NCI-H1694 treated with DMSO at 0.1 percent for 48 hours (cell line): ENCODE measurements around the gene DVL2.
"Not testable (repeated sequence)": the region's sequence is repeated elsewhere in the genome, so short reads cannot be mapped to it uniquely, and the experiment has no call there.

Experiments
- DNase-seq: peaks from one replicate; lab custom pipeline; 2025; lab: John Stamatoyannopoulos, UW

DVL2 gene

DNA sequence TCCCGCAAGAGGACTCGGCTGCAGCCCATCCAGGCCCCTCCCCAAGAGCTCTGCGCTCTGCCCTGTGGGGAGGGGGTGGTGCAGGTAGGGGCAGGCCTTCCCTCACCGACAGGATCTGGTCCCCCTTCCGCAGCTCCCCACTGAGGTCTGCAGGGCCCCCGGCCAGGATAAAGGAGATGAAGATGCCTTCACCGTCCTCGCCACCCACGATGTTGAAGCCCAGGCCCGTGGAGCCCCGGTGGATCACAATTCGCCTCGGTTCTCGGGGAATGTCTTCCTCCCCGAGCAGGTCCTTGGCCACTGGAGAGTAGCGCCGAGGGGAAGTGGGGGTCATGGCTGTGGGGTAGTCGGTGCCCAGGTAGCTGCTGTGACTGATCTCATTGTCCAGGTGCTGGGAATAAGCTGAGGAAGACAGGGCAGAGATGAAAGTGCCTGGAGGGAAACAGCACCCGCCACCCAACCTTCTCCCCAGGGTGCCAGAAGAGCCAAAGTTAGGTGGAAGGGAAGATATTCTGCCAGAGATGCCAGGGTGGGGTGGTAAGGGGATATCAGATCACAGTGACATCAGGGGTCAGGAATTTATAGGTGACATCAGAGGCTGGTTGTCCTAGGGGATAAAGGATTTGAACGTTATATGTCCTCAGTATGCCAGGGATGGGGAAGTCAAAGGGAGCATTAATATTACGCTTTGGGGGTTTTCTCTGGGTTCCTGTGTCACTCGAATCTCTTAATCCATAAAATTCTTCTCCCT lies 37.5 kb downstream of the DVL2 start:
- DNase-seq = no peak

GRCh38 chr17:7195971-7196370 lies 38.3 kb downstream of the DVL2 start:
- no peak for DNase-seq

DNA sequence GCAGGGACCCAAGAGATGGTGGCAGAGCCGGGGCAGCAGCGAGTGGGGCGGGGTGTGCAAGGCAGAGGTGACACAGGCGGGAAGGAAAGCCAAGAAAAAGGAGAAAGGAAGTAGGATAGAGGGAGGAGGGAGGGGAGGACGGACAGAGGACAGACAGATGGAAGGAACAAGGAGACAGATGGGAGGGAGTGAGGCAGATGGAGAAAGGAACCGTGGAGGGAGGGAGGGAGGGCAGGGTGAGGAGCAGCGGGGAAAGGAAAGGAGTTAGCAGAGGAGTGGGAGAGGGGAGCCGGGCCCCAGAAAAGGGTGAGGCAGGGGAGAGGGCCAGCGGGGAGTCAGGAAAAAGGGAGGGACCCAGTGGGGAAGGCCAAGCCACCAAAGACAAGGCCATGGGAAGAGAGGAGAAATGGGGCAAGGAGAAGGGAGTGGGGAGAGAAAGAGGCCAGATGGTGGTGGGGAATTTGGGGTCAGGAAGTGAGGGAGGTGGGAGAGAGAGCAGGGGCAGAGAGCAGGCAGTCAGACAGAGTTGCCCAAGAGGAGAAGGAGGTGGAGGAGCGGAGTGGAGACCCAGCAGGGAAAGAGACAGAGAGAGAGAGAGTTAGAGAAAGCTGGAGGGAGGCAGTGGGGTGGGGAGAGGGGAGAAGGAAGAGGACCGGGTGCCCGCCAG lies 41.9 kb downstream of the DVL2 start:
- peak; percentile 66 for DNase-seq

- DNase-seq = peak; percentile 77
Observed at GRCh38 chr17:7191571-7192270, 42.6 kb downstream of the DVL2 start.

DNA sequence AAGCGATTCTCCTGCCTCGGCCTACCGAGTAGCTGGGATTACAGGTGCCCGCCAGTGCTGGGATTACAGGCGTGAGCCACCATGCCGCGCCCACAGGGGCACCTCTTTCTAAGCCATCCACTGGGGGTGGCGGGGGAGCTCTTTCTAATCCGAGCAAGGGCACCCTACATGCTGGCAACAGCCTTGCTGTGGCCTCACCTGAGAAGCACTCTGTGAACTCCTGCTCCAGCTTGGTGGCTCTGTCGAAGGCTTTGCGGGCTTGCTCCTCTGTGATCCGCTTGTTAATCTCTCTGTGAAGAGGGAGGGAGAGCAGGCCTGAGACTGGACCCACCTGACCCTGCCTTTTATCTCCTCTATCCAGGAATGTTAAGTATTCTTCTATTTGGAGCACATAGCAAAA lies 43.2 kb downstream of the DVL2 start:
- DNase-seq = no peak

DNA sequence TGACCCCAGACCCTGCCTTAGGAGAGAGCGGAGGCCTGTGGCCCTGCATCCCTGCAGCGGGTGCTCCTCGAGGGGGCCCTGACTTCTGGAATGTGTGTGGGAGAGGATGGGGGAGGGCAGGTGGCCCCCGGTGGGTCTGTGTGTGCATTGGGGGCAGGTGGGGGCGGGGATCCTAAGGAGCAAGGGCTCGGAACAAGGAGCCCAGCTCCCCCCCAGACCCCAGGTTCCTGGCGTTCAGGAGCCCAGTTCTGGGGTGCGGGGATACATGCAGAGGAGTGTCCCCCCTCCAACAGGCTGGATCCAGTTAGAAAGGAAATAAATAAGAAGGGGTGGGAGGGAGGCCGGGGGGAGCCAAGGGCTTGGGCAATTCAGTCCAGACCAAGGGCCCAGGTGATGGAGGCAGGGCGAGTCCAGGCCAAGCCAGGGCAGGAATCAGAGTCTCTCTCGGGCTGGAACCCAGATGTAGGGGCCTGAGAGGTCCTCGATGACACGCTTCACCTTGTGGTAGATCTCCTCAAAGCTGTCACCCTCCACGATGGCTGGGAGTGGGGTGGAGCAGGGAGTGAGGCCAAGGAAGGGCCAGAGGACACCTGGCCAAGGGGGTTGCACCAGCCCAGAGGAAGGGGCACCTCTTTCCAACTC lies 43.9 kb downstream of the DVL2 start:
- no peak for DNase-seq

DNA sequence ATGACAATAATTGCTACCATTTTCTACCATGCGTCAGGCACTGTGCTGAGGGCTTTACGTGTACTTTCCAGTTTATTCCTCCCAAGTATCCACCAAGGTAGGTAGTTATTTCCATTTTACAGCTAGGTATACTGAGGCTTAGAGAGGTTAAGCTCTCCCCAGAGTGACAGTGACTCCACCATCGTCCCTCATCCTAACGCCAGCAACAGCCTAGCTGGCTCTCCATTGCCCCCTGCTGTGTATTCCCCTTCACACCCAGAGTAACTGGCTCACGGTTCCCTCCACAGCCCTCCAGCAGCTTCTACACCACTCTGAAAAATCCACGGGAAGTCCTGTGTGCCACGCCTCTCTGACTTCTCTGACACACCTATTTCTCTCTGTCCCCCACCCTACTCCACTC lies 48.1 kb downstream of the DVL2 start:
- DNase-seq = no peak

DNA sequence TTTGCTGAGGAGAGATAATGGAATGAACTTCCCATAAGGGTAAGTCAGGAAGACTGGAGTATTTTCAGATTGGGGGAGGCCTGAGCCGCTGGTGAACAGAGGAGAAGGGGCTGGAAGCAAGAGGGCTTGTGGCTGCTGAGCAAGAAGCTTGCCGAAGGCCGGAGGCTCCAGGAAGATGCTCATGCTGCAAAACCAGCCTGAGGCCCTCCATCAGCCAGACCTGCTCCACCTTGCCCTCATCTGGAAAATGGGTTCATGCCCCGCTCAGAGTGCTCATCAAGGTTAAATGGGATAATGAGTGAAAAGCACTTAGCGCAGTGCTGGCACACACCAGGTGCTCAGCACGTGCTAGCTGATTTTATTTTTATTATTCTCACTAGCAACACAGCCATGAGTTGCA lies 49.7 kb downstream of the DVL2 start:
- DNase-seq = no peak

DNA sequence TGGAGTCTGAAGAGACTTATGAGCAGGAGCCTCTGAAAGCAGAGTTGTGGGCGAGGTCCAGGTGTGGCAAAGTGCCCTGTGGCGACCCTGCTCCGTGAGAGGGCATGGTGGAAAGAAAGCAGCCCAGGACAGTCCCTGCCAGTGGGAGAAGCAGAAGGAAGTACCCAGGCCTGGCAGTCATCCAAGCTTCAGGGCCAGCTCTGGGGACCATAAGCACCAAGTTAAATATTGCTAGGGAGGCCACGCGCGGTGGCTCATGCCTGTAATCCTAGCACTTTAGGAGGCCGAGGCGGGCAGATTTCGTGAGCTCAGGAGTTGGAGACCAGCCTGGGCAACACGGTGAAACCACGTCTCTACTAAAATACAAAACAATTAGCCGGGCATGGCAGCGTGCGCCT lies 50.2 kb downstream of the DVL2 start:
- no peak for DNase-seq

DNA sequence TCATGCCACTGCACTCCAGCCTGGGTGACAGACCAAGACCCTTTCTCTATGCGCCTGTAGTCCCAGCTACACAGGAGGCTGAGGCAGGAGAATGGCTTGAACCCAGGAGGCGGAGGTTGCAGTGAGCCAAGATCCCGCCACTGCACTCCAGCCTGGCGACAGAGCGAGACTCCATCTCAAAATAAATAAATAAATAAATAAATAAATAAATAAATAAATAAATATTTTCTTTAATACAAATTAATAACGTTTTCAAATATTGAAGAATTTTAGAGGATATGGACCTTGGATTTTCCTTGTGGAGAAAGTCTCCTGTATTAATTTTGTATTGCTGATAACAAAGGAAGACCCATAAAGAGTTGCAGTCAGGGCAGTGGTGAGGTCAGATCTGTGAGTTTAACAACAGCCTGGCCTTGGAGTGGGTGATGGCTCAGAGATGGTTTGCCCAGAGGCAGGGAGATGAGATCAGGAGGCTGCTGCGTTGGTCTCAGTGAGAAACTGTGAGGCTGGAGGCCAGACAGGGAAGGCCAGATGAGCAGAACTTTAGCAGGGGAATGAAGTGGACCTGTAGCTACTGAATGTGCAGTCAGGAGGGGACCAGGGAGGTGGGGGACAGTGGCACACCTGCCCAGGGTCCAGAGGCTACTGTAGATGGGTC lies 50.8 kb downstream of the DVL2 start:
- no peak for DNase-seq

DNA sequence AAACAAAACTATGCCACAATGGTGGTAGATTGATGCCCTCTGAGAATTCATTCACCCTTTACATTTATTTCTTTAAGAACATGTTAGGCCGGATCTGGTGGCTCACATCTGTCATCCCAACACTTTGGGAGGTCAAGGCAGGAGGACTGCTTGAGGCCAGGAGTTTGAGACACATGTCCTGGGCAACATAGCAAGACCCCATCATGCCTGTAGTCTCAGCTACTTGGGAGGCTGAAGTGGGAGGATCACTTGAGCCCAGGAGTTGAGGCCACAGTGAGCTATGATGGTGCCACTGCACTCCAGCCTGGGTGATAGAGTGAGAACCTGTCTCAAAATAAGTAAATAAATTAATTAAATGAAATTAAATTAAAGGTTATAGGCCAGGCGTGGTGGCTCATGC lies 52.2 kb downstream of the DVL2 start:
- DNase-seq = not testable (repeated sequence)

GRCh38 chr17:7179317-7180254 lies 54.7 kb downstream of the DVL2 start, which contains the start of gene ASGR1:
TSS of gene ASGR1 (minus strand) at chr17:7179370. CDS start at chr17:7178563, 807 bp downstream.
- DNase-seq = no peak

DNA sequence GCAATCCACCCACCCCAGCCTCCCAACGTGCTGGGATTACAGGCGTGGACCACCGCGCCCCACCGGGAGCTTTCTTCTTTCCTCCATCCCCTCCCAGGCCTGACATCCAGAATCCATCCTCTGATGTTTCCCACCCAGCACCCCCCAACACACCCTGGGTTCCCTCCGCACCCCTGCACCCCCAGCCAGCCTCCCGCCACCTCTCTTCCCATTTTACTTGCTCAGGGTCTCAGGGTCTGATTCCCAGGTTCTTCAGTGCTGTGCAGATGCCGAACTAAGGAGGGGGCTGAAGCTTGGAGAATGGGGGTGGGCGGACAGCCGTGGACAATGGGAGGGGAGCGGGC lies 55.4 kb downstream of the DVL2 start:
- no peak for DNase-seq

- DNase-seq = peak; percentile 13
Observed at GRCh38 chr17:7177954-7178477, 56.3 kb downstream of the DVL2 start.

DNA sequence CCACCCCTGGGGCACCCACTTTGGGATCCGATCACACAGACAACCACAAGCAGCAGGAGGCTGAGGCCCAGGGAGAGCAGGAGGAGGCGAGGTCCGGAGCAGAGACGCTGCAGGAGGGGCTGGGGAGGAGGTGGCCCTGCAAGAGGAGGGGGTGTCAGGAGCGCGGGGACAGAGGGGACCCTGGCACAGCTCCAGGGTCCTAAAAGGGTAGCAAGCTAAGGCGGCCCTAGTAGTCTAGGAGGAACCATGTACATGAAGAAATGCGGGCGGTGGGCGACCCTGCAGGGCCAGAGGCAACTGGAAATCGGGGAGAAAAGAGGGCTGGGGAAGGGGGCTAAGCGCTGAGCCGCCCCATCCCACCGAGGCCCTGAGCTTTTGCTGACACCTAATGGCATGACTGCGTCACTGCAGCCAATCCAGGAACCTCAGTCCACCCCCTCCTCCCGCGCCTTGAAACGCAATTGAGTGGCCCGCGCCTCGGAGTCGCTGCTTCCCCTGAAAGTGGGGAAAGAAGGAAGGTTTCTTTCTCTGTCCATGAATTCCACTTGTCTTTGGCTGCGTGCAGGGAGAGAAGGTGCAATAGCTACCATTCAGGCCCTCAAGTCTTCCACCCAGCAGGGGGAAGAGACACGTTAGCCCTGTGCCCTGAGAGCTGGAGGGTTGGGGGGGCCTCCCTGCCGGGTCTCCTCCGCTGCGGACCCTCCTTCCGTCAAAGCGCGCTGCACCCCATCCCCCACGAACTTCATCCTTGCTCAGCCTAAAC lies 56.9 kb downstream of the DVL2 start:
- DNase-seq = peak; percentile 61

GRCh38 chr17:7176841-7177190 lies 57.5 kb downstream of the DVL2 start:
- DNase-seq = no peak

DNA sequence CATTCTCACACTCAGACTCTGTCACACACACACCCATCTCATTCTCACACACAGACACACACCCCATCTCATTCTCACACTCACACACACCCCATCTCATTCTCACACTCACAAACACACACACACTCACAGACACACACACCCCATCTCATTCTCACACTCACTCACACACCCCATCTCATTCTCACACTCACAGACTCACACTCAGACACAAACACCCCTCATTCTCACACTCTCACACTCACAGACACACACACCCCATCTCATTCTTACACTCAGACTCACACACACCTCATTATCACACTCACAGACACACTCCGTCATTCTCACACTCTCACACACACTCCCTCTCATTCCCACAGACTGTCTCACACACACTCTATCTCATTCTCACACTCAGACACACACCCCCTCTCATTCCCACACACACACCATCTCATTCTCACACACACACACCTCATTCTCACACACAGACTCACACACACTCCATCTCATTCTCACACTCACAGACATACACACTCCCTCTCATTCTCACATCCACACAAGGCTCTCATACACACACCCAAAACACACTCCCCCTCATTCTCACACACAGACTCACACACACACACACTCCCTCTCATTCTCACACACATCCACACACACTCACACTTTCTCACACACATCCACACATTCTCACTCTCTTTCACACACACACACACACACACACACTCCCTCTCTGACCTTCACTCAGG lies 58.0 kb downstream of the DVL2 start:
- DNase-seq = no peak
